OCI-LY1 (cell line): ENCODE data around the gene LARP4B.

Source experiments
- EZH2 ChIP-seq: fragments of 200-600 bp; sonication (generic), shearing (Covaris generic); IDR thresholded peaks from 2 replicates; pipeline ENCODE4 v1.8.0; 2017; ENCODE audit warnings: borderline replicate concordance, mixed run types, mild to moderate bottlenecking, antibody characterized with exemption, low read length, moderate library complexity, mixed read lengths
- TF ChIP-seq, protein P1 (sequence below): fragments of 200-600 bp; sonication (generic), shearing (Covaris generic); IDR thresholded peaks from 2 replicates; pipeline ENCODE4 v1.5.1; 2017; ENCODE audit warnings: mild to moderate bottlenecking, antibody characterized with exemption, low read length, moderate library complexity, mixed read lengths

- TF ChIP-seq, protein P1, sequence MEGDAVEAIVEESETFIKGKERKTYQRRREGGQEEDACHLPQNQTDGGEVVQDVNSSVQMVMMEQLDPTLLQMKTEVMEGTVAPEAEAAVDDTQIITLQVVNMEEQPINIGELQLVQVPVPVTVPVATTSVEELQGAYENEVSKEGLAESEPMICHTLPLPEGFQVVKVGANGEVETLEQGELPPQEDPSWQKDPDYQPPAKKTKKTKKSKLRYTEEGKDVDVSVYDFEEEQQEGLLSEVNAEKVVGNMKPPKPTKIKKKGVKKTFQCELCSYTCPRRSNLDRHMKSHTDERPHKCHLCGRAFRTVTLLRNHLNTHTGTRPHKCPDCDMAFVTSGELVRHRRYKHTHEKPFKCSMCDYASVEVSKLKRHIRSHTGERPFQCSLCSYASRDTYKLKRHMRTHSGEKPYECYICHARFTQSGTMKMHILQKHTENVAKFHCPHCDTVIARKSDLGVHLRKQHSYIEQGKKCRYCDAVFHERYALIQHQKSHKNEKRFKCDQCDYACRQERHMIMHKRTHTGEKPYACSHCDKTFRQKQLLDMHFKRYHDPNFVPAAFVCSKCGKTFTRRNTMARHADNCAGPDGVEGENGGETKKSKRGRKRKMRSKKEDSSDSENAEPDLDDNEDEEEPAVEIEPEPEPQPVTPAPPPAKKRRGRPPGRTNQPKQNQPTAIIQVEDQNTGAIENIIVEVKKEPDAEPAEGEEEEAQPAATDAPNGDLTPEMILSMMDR = no peak
- TF ChIP-seq EZH2 = no peak
Measured at GRCh38 chr10:804191-804781, 127.2 kb downstream of the LARP4B start.
